ENCODE data around the gene KLC3.

- no peak for TF ChIP-seq POLR2AphosphoS5 (IDR thresholded peaks at IDR 0.05; ENCODE audit: low read depth, low read length)
- TF ChIP-seq, protein P1, sequence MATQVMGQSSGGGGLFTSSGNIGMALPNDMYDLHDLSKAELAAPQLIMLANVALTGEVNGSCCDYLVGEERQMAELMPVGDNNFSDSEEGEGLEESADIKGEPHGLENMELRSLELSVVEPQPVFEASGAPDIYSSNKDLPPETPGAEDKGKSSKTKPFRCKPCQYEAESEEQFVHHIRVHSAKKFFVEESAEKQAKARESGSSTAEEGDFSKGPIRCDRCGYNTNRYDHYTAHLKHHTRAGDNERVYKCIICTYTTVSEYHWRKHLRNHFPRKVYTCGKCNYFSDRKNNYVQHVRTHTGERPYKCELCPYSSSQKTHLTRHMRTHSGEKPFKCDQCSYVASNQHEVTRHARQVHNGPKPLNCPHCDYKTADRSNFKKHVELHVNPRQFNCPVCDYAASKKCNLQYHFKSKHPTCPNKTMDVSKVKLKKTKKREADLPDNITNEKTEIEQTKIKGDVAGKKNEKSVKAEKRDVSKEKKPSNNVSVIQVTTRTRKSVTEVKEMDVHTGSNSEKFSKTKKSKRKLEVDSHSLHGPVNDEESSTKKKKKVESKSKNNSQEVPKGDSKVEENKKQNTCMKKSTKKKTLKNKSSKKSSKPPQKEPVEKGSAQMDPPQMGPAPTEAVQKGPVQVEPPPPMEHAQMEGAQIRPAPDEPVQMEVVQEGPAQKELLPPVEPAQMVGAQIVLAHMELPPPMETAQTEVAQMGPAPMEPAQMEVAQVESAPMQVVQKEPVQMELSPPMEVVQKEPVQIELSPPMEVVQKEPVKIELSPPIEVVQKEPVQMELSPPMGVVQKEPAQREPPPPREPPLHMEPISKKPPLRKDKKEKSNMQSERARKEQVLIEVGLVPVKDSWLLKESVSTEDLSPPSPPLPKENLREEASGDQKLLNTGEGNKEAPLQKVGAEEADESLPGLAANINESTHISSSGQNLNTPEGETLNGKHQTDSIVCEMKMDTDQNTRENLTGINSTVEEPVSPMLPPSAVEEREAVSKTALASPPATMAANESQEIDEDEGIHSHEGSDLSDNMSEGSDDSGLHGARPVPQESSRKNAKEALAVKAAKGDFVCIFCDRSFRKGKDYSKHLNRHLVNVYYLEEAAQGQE (IDR thresholded peaks at IDR 0.05; ENCODE audit: insufficient read depth in 1 of 2, low read depth in 2 of 2, low read length in 2 of 2): no peak
These were observed 10.0 kb downstream of the KLC3 start for GRCh38 chr19:45350477-45351058.

All from PFSK-1 (cell line).